Smooth muscle cell (in vitro differentiated cells): ENCODE results near the gene LRRC55. TPM values are rescaled to one million over a fixed set of nuclear protein-coding genes. Genes with fewer than 3 reads are reported as not detected.

Experiments used
- DNase-seq: peaks from one replicate; lab custom pipeline; 2025; ENCODE audit not compliant: unreplicated experiment; lab: John Stamatoyannopoulos, UW
- H2AFZ ChIP-seq: fragments of 200-600 bp; sonication (generic); 2 replicates; pipeline ENCODE4 v1.6.0; 2016; ENCODE audit warnings: antibody characterized with exemption, low read depth, mild to moderate bottlenecking
- H3F3A ChIP-seq: fragments of 200-600 bp; sonication (generic); 2 replicates; pipeline ENCODE4 v1.6.0; 2017; ENCODE audit warnings: antibody characterized with exemption, low read depth
- H3K27ac ChIP-seq: fragments of 200-600 bp; sonication (generic); 2 replicates; pipeline ENCODE4 v1.5.1; 2016; ENCODE audit warnings: low read depth, mild to moderate bottlenecking
- H3K27me3 ChIP-seq: fragments of 200-600 bp; sonication (generic); 2 replicates; pipeline ENCODE4 v1.6.1; 2016; ENCODE audit warnings: low read depth, mild to moderate bottlenecking
- H3K36me3 ChIP-seq: fragments of 200-600 bp; sonication (generic); 2 replicates; pipeline ENCODE4 v1.5.1; 2016; ENCODE audit warnings: low read depth
- H3K4me1 ChIP-seq: fragments of 200-600 bp; sonication (generic); 2 replicates; pipeline ENCODE4 v1.5.1; 2016; ENCODE audit warnings: low read depth
- H3K4me2 ChIP-seq: fragments of 200-600 bp; sonication (generic); 2 replicates; pipeline ENCODE4 v1.6.0; 2016; ENCODE audit warnings: mild to moderate bottlenecking
- H3K4me3 ChIP-seq: fragments of 200-600 bp; sonication (generic); 2 replicates; pipeline ENCODE4 v1.5.1; 2016; ENCODE audit warnings: mild to moderate bottlenecking
- H3K79me2 ChIP-seq: fragments of 200-600 bp; sonication (generic); 2 replicates; pipeline ENCODE4 v1.6.0; 2016; ENCODE audit warnings: low read depth, mild to moderate bottlenecking
- H3K9ac ChIP-seq: fragments of 200-600 bp; sonication (generic); 2 replicates; pipeline ENCODE4 v1.6.0; 2016; ENCODE audit warnings: low read depth
- H3K9me3 ChIP-seq: fragments of 200-600 bp; sonication (generic); replicated peaks from 2 replicates; pipeline ENCODE4 v1.5.1; 2016; ENCODE audit warnings: low read depth
- H4K20me1 ChIP-seq: fragments of 200-600 bp; sonication (generic); 2 replicates; pipeline ENCODE4 v1.6.0; 2016; ENCODE audit warnings: low read depth
- WGBS: methylation state at CpG from one replicate; pipeline ENCODE4 v1.1.7; 2016; ENCODE audit warnings: low lambda C conversion rate; 5-methylcytosine and 5-hydroxymethylcytosine counted together
- polyA plus RNA-seq: library from polyadenylated mRNA; unstranded; fragments of >200 nt; fragmentation: Nextera tagmentation; extraction: Ambion mirVana; gene quantifications from 2 replicates; pipeline ENCODE4 v1.2.1, GENCODE V29; 2016
- total RNA-seq: library from RNA; depleted of rRNA; stranded (reverse); fragments of >200 nt; gene quantifications from 2 replicates; pipeline ENCODE4 v1.2.3, GENCODE V29; 2014
- TF ChIP-seq, protein P1 (sequence below): fragments of 200-600 bp; sonication (generic); IDR thresholded peaks from 2 replicates; pipeline ENCODE4 v1.5.1; 2017; ENCODE audit warnings: borderline replicate concordance, mild to moderate bottlenecking, antibody characterized with exemption; ENCODE audit not compliant: insufficient read depth, poor library complexity, severe bottlenecking

LRRC55 gene
- total and polyA plus RNA-seq, 2 experiments from 2014 or later: 0.10 TPM; not detected in 1

DNA sequence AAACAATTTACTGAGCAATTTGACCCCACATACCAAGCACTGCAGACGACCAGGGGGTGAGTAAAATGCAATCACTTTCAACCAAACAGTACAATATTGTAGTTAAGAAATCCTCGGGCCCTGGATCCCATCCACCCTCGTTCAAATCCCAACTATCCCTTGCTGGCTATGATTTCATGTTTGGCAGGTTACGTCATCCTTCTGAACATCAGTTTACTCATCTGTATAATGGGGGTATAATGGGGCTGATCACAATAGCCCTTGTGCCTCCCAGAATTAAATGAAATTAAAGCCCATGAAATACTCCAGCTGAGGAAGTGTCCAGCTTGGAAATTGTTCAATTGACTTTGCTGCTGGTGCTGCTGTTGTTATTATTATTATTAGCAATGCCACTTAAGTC is 34.7 kb downstream of the LRRC55 start:
- TF ChIP-seq, protein P1, sequence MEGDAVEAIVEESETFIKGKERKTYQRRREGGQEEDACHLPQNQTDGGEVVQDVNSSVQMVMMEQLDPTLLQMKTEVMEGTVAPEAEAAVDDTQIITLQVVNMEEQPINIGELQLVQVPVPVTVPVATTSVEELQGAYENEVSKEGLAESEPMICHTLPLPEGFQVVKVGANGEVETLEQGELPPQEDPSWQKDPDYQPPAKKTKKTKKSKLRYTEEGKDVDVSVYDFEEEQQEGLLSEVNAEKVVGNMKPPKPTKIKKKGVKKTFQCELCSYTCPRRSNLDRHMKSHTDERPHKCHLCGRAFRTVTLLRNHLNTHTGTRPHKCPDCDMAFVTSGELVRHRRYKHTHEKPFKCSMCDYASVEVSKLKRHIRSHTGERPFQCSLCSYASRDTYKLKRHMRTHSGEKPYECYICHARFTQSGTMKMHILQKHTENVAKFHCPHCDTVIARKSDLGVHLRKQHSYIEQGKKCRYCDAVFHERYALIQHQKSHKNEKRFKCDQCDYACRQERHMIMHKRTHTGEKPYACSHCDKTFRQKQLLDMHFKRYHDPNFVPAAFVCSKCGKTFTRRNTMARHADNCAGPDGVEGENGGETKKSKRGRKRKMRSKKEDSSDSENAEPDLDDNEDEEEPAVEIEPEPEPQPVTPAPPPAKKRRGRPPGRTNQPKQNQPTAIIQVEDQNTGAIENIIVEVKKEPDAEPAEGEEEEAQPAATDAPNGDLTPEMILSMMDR: no peak
- Histone ChIP-seq H3K9me3 (no peaks in the 10 kb centered on the region), H4K20me1 (no peaks in the 10 kb centered on the region), H3K79me2 (peaks cover 5% of the 10 kb centered on the region), H3K27me3 (no peaks in the 10 kb centered on the region), H3K9ac (no peak overlapping the region), H3F3A (peaks cover 27% of the 10 kb centered on the region), H3K27ac (no peak overlapping the region), H3K4me2 (no peak overlapping the region), H3K4me1 (peaks cover 43% of the 10 kb centered on the region), H3K36me3 (no peaks in the 10 kb centered on the region), H3K4me3 (no peak overlapping the region), H2AFZ (no peak overlapping the region)
- 78% methylated on average over 4 of the region's 4 CpGs for WGBS
- DNase-seq: no peak

DNA sequence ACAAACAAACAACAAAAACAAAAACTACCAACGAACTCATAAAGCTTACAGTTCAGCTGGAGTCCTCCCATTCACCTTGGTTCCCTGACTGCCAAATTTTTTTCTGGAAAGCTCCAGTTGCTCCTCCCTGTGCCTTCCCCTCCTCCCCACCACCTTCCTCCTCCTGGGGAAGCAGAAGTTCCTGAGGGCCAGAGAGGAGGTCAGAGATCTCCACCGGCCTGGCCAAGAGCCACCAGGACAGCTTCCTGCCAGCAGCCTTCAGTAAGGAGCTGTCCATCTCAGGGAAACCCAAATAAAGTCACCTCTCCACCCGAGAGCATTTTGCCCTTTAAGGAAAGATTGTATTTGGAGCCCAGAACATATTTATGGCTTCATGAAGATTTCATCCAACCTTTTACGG is 35.3 kb downstream of the LRRC55 start:
- H4K20me1 ChIP-seq: no peaks in the 10 kb centered on the region
- peaks cover 31% of the 10 kb centered on the region for H3F3A ChIP-seq
- no peak overlapping the region for H3K9ac ChIP-seq
- no peak for DNase-seq
- TF ChIP-seq, protein P1: no peak
- H3K79me2 ChIP-seq: peaks cover 5% of the 10 kb centered on the region
- no peaks in the 10 kb centered on the region for H3K9me3 ChIP-seq
- no peak overlapping the region for H3K27ac ChIP-seq
- peaks cover 37% of the 10 kb centered on the region for H3K4me1 ChIP-seq
- 64% methylated on average over 4 of the region's 4 CpGs for WGBS
- H2AFZ ChIP-seq: no peak overlapping the region
- no peak overlapping the region for H3K4me2 ChIP-seq
- no peaks in the 10 kb centered on the region for H3K36me3 ChIP-seq
- H3K4me3 ChIP-seq: no peak overlapping the region
- H3K27me3 ChIP-seq: no peaks in the 10 kb centered on the region

DNA sequence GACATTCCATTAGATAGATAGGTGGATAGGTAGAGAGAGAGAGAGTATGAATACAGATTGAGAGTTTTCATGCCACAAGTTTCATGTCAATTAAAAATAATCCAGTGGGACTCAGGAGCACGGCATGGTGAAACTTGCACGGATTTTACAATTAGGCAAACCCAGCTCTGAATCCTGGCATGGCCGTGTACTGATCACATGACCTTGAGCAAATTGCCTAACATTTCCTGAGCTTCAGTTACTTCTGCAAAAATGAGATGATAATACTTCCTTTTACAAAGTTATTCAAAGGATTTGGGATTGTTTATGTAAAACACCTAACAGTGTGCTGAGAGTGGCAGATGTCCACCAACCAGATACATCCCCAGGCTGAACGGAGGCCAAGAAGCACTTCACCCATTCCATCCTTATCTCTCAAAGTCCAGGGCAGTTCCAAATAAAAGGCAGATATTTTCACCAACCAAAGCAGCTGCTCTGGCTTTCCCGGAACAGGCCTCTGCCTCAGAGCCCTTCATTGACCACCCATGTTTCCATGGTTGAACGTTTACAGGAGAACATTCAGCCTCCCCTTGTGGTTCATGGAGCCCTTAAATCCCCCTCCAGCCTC is 37.4 kb downstream of the LRRC55 start:
- no peak for DNase-seq
- Histone ChIP-seq H3K4me2 (no peak overlapping the region), H3K4me3 (no peak overlapping the region), H3K9ac (no peak overlapping the region), H4K20me1 (no peaks in the 10 kb centered on the region), H3F3A (peaks cover 18% of the 10 kb centered on the region), H3K79me2 (peaks cover 5% of the 10 kb centered on the region), H2AFZ (no peak overlapping the region), H3K9me3 (no peaks in the 10 kb centered on the region), H3K27ac (peak overlapping the region; percentile 12), H3K36me3 (no peaks in the 10 kb centered on the region), H3K4me1 (peaks cover 26% of the 10 kb centered on the region), H3K27me3 (no peaks in the 10 kb centered on the region)
- WGBS: 31% methylated on average over 6 of the region's 6 CpGs
- TF ChIP-seq, protein P1: no peak

DNA sequence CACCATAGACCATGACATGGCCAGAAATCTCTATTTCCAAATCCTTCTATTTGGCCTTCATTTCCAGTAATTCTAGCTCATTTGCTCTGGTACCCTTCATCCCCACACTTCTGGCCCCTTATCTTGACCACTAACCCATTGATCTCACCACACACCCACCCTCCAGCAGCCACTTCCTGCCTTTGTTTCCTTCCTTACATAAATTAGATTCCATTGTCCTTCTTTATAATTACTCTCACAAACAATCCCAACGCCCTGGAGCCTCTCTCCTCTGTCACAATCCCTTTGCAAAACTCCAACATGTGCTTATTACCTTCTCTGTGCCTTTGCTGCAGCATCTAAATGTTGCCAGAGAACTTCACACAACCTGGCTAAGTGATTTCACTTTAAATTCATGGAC is 40.5 kb downstream of the LRRC55 start:
- no peaks in the 10 kb centered on the region for H3K36me3 ChIP-seq
- peaks cover 12% of the 10 kb centered on the region for H3K4me1 ChIP-seq
- DNase-seq: no peak
- H3K27ac ChIP-seq: peak overlapping the region; percentile 80
- H3K79me2 ChIP-seq: no peaks in the 10 kb centered on the region
- no peaks in the 10 kb centered on the region for H3K9me3 ChIP-seq
- H3K4me3 ChIP-seq: no peak overlapping the region
- TF ChIP-seq, protein P1: no peak
- no peak overlapping the region for H3K4me2 ChIP-seq
- H4K20me1 ChIP-seq: no peaks in the 10 kb centered on the region
- 15% methylated on average over 1 of the region's 1 CpG for WGBS
- no peak overlapping the region for H3K9ac ChIP-seq
- peaks cover 20% of the 10 kb centered on the region for H3F3A ChIP-seq
- H2AFZ ChIP-seq: no peak overlapping the region
- no peaks in the 10 kb centered on the region for H3K27me3 ChIP-seq
